Limb (tissue), 2 donors: ENCODE data around the gene MRPL38.
A peak's percentile ranks its signal among the peaks of the same experiment; 100 is the strongest.
"Not testable (repeated sequence)": the region's sequence is repeated elsewhere in the genome, so short reads cannot be mapped to it uniquely, and the experiment has no call there.

Experiments used
- DNase-seq, 2 donors: peaks; one replicate each; pipeline ENCODE4 v3.0.0-alpha.2; 2016; ENCODE audit errors: extremely low spot score in 2 of 2

Gene MRPL38

GRCh38 chr17:75876938-75877751 lies 27.5 kb downstream of the MRPL38 start:
- peak; percentile 88 to 92 for DNase-seq

DNA sequence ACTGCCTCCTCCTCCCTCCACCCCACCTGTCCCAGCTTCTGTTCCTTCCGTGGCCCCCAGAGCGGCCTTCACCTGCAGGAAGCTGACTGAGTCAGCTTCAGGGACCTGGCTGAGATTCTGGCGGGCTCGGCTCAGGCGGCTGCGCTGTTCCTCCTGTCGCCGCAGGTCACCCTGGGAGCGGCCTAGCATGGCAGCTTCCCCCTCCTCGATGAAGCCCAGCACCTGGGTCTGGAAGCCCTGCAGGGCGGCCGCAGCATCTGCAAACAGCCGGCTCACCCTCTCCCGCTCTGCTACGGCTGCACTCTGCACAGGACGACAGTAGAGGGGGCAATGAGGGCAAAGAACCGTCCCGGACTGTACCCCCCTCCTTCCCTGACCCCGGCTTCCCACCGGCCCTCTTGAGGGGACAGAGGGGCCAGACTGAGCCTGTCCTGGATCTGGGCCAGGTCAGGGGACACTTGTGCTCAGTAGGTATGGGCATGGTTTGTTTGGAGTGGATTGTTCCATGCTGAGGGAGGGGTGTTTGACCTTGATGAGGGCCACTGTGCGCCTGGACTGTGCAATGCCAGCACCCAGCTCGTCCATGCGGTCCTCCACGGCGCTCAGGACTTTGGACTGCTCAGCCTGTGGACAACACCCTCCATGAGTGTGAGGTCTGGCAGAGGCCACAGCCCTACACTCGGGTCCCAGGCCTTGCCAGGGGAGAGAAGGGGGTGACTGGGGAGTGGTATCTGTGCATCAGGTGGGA lies 28.3 kb downstream of the MRPL38 start:
- DNase-seq = peak in 1 of 2 donors; percentile 50

GRCh38 chr17:75875940-75876189 lies 28.8 kb downstream of the MRPL38 start:
- peak in 1 of 2 donors; percentile 43 for DNase-seq

DNA sequence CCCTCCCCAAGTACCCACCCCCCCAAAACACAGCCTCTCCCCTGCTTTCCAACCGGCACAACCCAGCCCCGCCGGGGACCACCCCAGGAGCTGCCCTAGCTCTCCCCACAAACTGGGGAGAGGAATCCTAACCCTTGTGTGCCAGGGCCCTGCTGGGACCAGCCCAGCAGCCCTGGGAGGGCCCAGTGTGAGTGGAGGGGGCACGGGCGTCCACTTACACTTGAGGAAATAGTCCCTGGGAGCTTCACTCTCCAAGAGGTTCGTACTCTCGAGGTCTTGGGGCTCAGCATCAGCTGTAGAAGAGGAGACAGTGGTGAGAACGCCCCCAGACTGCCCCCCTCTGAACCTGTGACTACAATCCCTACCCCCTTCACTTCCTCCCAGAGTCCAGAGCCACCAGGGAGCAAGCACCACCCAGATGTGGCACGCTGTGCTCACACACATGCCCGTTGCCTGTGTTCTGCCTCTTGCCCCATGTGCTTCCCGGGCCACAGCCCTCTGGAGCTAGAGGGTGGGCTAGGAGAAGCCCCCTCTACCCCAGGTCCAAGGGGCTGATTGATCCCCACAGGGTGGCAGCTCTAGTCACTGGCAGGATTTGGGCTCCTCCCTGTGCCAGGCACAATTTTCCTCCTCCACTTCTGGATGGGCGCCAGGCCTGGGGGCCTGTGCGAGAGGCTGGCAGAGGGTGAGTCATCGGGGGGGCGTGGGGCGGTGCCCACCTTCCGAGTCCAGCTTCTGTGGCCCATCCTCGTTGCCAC lies 29.3 kb downstream of the MRPL38 start:
- no peak for DNase-seq

GRCh38 chr17:75874323-75875181 lies 30.1 kb downstream of the MRPL38 start:
- peak in 1 of 2 donors; percentile 29 for DNase-seq

DNA sequence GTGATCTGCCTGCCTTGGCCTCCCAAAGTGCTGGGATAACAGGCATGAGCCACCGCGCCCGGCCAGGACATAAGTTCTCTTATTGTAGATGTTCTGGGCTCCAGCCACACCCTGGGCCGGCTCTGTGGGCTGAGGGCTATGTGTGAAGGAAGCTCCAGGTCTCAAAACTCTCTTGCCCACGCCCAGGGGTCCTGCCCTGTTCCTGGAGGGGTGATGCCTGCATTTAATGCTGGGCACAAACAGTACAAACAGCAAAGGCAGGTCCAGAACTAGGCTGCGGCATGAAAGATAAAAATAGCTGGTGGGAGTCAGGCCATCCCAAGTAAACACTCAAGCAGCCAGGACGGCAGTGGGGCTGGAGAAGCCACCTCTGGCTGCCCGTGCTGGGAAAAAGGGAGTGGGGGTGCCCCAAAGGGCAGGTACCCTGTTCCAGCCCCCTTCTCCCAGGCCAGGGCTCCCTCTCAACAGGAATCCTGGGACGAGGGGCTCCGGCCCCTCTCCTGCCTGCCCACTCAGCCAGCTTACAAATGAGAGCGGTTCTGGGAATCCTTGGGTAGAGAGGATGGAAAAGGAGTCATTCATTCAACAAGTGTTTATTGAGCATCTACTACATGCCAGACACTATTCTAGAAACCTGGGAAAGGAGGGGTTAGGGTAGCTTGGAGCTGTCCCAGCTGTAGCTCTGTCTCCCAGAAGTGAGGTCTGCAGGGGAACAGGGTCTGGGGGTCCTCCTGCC lies 30.9 kb downstream of the MRPL38 start:
- no peak for DNase-seq

DNA sequence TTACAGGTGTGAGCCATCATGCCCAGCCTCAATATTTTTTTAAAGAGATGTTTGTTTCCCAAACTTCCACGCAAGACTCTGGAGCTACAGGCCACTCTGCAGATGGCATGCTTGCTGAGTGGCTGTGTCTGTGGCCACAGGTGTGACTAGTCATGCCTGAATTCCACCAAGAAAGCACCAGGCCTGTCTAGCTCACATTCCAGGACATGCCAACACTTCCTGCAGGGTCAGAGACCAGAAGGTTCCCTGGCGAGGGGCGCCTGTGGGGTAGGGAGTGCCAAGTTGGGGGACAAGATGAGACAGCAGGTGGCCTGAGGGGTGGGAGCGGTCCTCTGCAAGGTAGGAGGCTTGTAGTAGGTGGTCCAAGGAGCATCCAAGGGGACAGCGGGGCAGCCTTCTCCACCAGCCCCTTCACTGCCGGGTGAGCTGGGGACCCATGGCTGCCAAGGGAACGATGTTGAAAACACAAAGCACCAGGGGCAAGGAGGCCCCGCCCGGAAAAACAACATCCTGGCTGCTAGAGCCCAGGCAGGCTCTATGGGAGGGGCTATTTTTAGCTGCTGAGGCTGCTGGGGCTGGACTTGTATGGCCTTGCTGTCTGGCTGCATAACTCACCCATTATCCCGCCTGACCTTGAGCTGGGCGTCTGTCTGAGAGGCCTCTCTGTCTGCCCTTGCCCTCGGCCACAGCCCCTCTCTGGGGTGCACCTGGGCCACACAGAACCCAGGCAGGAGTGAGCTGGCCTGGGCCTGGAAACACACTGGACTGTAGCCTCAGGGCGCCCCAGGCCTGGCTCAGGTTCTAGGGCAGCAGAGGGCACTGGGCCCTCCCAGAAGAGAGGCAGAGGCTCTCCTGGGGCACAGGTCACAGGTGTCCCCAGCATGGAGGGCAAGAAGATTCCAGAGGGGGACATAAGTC lies 32.0 kb downstream of the MRPL38 start:
- peak; percentile 58 to 60 for DNase-seq

DNA sequence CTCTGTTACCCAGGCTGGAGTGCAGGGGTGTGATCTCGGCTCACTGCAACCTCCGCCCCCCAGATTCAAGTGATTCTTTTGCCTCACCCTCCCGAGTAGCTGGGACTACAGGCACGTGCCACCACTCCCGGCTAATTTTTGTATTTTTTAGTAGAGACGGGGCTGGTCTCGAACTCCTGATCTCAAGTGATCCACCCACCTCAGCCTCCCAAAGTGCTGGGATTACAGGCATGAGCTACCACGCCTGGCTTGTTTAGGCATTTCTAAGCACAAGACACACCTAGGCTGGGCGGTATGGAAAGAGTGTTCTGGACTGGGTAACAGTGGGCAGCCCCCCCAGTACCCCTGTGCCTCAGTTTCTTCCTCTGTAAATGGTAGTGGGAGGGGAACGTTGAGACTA lies 34.5 kb downstream of the MRPL38 start:
- not testable (repeated sequence) for DNase-seq

DNA sequence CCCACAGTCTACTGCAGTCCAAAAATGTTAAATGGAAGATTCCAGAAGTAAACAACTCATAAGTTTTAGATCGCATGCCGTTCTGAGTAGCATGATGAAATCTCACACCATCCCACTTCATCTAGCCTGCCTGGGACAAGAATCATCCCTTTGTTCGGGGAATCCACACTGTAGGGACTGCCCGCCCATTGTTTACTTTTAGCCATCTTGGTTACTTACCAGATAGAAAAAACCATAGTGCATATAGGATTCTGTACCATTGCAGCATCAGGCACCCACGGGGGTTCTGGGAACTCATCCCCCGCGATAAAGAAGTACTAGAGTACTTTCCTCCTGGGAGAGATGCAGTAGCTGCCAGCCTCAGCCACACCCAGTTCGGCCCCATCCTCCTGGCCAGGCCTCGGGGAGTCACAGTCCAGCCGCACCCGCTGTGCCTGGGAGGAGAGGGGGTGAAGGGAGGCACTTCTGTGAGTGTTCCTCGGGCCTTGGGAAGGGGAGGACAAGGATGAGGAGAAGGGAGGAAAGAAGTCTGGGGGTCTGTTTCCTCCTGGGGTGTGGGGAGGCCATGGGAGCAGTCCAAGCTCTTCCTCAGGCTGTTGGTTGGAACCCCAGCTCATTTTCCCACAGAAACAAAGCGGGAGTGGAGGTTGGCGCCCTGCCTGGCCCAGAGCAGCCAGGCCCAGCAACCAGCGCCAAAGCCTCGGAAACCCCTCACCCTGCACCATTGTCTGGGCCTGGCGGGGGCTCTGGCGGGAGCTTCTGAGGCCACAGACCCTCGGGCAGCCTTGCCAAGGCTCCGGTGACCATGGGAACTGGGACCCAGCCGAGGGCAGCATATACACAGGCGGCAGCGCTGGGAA lies 35.2 kb downstream of the MRPL38 start:
- peak in 1 of 2 donors; percentile 60 for DNase-seq

GRCh38 chr17:75868730-75869281 lies 35.9 kb downstream of the MRPL38 start:
- not testable (repeated sequence) for DNase-seq

DNA sequence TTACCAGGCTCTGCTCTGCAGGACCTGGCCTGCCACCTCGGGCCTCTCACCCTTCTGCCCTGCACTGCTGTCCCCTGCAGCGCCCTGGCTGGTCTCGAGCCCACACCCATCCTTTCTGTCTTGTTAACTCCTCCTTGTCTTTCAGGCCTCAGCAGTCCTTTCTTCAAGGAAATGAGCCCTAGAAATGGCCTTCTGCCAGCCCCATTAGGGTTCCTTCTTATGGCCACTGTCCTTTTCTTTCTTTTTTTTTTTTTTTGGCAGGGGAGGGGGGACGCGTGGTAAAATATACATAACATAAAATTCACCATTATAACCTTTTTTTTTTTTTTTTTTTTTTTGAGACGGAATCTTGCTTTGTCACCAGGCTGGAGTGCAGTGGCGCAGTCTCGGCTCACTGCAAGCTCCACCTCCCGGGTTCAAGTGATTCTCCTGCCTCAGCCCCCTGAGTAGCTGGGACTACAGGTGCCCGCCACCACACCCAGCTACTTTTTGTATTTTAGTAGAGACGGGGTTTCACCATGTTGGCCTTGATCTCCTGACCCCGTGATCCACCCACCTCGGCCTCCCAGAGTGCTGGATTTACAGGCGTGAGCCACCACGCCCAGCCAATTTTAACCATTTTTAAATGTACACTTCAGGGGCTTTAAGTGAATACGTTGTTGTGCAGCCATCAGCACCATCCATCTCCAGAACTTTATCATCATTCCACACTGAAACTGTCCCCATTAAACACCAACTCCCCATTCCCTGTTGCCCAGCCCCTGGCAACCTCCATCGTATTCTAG lies 39.1 kb downstream of the MRPL38 start:
- DNase-seq = not testable (repeated sequence)

GRCh38 chr17:75864887-75865286 lies 39.8 kb downstream of the MRPL38 start:
- DNase-seq = not testable (repeated sequence)

DNA sequence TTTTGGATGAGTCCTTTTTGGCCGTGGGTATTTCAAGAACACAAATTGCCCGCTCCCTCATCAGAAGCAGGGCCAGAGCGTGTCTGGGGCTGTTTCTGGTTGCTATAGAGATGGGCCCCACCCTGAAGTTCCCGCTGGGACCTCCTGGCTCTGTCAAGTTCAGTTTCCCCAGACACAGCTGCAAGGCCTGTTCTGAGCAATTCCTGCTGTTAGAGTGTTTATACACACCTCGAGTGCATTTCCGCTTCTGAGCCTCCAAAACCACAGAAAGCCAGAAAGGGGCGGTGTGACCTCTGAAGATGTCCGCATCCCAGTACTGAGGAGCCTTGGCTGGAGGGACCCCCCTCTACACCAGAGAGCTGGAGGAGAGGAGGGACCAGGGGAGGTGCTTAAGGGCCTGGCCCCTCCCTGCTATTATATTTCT lies 40.2 kb downstream of the MRPL38 start:
- peak; percentile 67 to 81 for DNase-seq

- no peak for DNase-seq
Measured at GRCh38 chr17:75861927-75862317, 42.8 kb downstream of the MRPL38 start.

- not testable (repeated sequence) for DNase-seq
Measured at GRCh38 chr17:75859358-75859757, 45.3 kb downstream of the MRPL38 start.

DNA sequence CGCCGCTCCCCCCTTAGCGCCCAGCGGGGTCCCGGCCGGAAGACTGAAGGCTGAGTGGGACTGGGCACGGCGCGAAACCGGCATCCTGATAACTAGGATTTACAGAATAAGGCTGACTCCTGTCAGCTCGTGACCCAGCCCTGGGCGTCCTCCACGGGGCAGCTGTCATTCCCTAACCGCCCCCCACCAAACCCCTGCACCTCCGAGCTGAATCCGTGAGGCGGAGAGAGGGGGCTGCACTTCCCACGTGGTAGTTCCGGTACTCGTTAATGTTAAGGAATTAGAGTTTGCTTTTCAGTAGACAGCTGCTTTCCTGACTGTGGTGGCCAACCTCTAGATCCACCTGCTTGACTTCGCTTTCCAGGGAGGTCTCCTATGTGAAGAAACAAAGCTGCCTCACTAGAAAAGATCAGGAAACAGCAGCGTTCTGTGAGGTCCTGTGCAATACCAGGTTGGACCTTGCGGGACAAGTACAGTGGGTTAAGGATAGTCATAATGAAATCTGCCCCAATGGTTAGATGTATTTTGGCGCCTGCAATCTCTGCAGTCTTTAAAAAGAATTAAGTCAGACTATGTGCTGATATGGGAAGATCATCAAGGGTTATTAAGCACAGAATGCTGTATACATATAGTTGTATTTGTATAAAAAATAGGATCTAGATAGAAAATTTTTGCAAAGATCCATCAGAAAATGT lies 48.5 kb downstream of the MRPL38 start:
- no peak for DNase-seq
